ENCODE measurements around the gene CDIP1. TPM values are rescaled to one million over a fixed set of nuclear protein-coding genes. Genes with fewer than 3 reads are reported as not detected.

The CDIP1 gene
- total RNA-seq, result 7.4 and 9.5 TPM in 2 replicates

DNA sequence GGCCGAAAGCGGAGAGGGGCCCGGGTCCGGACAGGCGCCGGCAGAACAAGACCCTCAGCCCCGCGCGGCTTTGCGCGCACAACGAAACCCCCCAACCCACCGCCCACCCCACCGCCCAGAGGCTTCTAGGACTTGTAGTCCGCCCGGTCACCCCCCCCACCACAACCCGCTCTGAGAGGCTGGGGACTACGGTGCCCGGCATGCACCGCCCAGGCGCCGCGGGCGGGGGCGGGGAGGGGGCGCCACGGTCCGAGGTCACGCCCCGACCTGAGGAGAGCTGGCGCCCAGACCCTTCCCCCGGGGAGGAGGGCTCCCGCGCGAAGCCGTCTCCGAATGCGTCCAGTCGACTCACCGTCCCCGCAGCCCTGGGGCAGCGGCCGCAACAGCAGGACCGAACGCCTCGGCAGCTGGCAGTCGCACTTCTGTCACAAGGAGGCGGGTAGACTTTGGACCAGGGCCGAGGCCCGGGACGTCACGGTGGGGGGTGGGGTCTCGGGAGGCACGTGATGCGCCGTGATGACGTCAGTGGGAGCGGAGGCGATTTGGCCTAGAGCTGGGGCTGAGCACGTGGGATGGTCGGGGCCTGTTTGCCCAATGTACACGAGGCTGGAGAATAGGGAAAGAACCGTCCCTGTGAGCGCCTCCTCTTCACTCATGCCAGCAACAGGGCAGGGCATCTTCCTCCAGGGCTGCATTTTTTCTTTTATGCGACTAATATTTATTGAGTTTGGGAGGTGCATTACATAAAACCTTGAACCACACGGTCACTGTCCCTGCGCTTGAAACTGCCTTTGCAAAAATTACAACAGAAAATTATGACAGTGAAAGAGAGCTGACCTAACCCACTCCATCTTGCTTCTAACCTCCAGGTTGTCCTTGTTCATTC, at the start of gene CDIP1:
TSS of gene CDIP1 (minus strand) at position 424 of the 886 bp plus-strand sequence. CDS start 24,643 bp downstream, outside the sequence.
- DNase-seq (ENCODE audit: low read depth) (peak; percentile 81), FAIRE-seq (no peak)
- no peaks in the 10 kb centered on the region for H3K36me3 ChIP-seq (ENCODE audit: control insufficient read depth, insufficient read depth, low read length)
- TF ChIP-seq, protein P1, sequence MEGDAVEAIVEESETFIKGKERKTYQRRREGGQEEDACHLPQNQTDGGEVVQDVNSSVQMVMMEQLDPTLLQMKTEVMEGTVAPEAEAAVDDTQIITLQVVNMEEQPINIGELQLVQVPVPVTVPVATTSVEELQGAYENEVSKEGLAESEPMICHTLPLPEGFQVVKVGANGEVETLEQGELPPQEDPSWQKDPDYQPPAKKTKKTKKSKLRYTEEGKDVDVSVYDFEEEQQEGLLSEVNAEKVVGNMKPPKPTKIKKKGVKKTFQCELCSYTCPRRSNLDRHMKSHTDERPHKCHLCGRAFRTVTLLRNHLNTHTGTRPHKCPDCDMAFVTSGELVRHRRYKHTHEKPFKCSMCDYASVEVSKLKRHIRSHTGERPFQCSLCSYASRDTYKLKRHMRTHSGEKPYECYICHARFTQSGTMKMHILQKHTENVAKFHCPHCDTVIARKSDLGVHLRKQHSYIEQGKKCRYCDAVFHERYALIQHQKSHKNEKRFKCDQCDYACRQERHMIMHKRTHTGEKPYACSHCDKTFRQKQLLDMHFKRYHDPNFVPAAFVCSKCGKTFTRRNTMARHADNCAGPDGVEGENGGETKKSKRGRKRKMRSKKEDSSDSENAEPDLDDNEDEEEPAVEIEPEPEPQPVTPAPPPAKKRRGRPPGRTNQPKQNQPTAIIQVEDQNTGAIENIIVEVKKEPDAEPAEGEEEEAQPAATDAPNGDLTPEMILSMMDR (IDR thresholded peaks at IDR 0.05; ENCODE audit: insufficient read depth, low read length, severe bottlenecking), result peak; percentile 16
- no peaks in the 10 kb centered on the region for H3K27me3 ChIP-seq (ENCODE audit: control insufficient read depth, insufficient read depth, low read length)
- peak within 1 kb of the TSS; percentile 61 for H3K4me3 ChIP-seq (ENCODE audit: low read depth, low read length)

DNA sequence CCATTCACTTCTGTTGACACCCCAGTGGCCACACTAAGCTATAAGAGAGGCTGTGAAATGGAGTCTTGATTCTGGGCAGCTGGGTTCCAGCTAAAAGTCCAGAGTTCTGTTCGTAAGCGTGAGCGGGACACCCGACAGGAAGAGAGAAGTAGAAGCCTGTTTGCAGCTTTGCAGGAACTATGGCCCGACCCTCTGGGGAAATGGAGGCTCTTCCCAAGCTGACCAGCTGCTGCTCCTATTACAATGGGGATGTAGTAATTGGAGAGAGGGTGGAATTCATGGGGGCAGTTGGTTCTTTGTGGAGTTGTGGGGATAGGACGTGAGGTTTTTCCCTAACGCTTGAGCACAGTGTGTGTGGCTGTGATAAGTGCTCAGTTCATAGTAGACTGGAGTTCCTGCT, 47.7 kb upstream of the CDIP1 start:
- DNase-seq (ENCODE audit: low read depth), result no peak

DNA sequence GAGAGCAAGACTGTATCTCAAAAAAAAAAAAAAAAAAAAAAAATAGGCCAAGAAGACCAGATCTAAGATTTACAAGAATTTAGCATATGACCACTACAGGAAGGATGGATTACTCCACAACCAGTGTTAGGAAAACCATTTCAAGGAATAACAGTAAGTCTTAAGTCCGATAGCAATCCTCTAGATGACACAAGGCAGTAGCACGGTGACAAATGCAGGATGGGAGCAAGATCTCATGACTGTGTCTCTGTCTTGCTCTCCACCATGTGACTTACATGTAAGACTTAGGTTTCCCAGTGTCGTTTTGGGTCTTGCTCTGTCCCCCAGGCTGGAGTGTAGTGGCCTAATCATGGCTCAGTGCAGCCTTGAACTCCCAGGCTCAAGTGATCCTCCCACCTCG, 45.3 kb upstream of the CDIP1 start:
- TF ChIP-seq, protein P1 (IDR thresholded peaks at IDR 0.05; ENCODE audit: insufficient read depth, low read length, severe bottlenecking), result no peak
- Histone ChIP-seq H3K27me3 (ENCODE audit: control insufficient read depth, insufficient read depth, low read length) (no peaks in the 10 kb centered on the region), H3K4me3 (ENCODE audit: low read depth, low read length) (no peak overlapping the region), H3K36me3 (ENCODE audit: control insufficient read depth, insufficient read depth, low read length) (no peaks in the 10 kb centered on the region)
- no peak for FAIRE-seq
- DNase-seq (ENCODE audit: low read depth), result no peak

More for the DNA sequence above, 47.7 kb upstream of the CDIP1 start:
- H3K27me3 ChIP-seq (ENCODE audit: control insufficient read depth, insufficient read depth, low read length), result no peaks in the 10 kb centered on the region
- TF ChIP-seq, protein P1 (IDR thresholded peaks at IDR 0.05; ENCODE audit: insufficient read depth, low read length, severe bottlenecking), result no peak
- no peaks in the 10 kb centered on the region for H3K36me3 ChIP-seq (ENCODE audit: control insufficient read depth, insufficient read depth, low read length)
- FAIRE-seq, result no peak
- no peak overlapping the region for H3K4me3 ChIP-seq (ENCODE audit: low read depth, low read length)

DNA sequence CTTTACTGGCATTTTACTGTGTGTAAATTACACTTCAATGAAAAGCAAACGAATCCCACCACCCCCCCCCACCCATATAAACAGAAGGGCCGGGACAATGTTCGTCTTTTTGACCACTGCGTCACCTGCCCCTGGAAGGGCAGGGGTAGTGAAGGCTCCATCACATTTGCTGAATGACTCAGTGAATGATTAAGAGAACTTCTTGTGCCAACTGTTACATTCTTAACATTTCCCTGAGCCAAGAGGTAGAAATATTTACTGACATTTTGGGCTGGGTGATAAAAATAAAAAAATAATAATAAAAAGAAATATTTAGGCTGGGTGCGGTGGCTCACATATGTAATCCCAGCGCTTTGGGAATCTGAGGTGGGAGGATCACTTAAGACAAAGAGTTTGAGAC, 41.7 kb upstream of the CDIP1 start:
- Histone ChIP-seq H3K36me3 (ENCODE audit: control insufficient read depth, insufficient read depth, low read length) (no peaks in the 10 kb centered on the region), H3K4me3 (ENCODE audit: low read depth, low read length) (no peak overlapping the region), H3K27me3 (ENCODE audit: control insufficient read depth, insufficient read depth, low read length) (no peaks in the 10 kb centered on the region)
- TF ChIP-seq, protein P1 (IDR thresholded peaks at IDR 0.05; ENCODE audit: insufficient read depth, low read length, severe bottlenecking), result no peak
- FAIRE-seq (no peak), DNase-seq (ENCODE audit: low read depth) (peak; percentile 72)

DNA sequence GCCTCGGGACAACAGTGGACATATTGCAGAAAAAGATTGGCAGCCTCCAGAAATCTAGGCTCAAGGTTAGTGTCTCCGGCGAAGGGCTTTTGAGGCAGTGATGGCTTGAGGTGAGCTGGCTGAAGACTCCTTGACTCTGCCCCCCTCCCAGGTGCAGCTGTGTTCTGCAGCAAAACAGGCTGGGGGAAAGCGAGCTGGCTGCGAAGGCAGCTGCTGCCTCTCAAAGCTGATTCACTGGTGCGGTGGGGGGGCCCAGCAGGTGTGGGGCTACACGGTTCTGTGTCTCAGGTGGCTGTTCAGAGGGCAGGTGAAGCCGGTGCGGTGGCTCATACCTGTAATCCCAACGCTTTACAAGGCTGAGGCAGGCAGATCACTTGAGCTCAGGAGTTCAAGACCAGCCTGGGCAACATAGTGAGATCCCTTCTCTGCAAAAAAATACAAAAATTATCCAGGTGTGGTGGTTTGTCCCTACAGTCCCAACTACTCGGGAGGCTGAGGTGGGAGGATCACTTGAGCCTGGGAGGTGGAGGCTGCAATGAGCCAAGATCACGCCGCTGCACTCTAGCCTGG, 40.5 kb upstream of the CDIP1 start:
- Histone ChIP-seq H3K36me3 (ENCODE audit: control insufficient read depth, insufficient read depth, low read length) (no peaks in the 10 kb centered on the region), H3K27me3 (ENCODE audit: control insufficient read depth, insufficient read depth, low read length) (no peaks in the 10 kb centered on the region), H3K4me3 (ENCODE audit: low read depth, low read length) (no peak overlapping the region)
- TF ChIP-seq, protein P1 (IDR thresholded peaks at IDR 0.05; ENCODE audit: insufficient read depth, low read length, severe bottlenecking), result no peak
- no peak for FAIRE-seq
- DNase-seq (ENCODE audit: low read depth), result no peak
